AG09309 (cell line): ENCODE measurements around the gene CYBC1.
"Not testable (repeated sequence)": the region's sequence is repeated elsewhere in the genome, so short reads cannot be mapped to it uniquely, and the experiment has no call there.

Experiments used
- DNase-seq: peaks from one replicate; pipeline ENCODE4 v3.0.0-alpha.2; 2010; ENCODE audit warnings: low read depth
- H3K4me3 ChIP-seq: 2 replicates; pipeline ENCODE4 v1.5.1; 2011; ENCODE audit warnings: mild to moderate bottlenecking, low read depth, low read length, moderate library complexity; ENCODE audit not compliant: control insufficient read depth
- CTCF ChIP-seq: IDR thresholded peaks from 2 replicates; pipeline ENCODE4 v1.5.1; 2011; ENCODE audit warnings: mild to moderate bottlenecking, low read depth, low read length, inconsistent platforms; ENCODE audit not compliant: insufficient read depth, control insufficient read depth; ENCODE audit errors: missing control alignments

The CYBC1 gene

GRCh38 chr17:82416264-82416663 is 34.3 kb downstream of the CYBC1 start:
- H3K4me3 ChIP-seq: no peak overlapping the region
- TF ChIP-seq CTCF: no peak
- no peak for DNase-seq

- TF ChIP-seq CTCF: no peak
- no peak for DNase-seq
Measured at GRCh38 chr17:82415786-82416185, 34.8 kb downstream of the CYBC1 start.

GRCh38 chr17:82415336-82415735 is 35.2 kb downstream of the CYBC1 start:
- no peak for TF ChIP-seq CTCF

More at GRCh38 chr17:82415786-82416185, 34.8 kb downstream of the CYBC1 start:
- H3K4me3 ChIP-seq: no peak overlapping the region

GRCh38 chr17:82414548-82415281 is 35.8 kb downstream of the CYBC1 start:
- peak; percentile 79 for TF ChIP-seq CTCF
- no peak for DNase-seq
- no peak overlapping the region for H3K4me3 ChIP-seq

More at GRCh38 chr17:82415336-82415735, 35.2 kb downstream of the CYBC1 start:
- H3K4me3 ChIP-seq: no peak overlapping the region
- DNase-seq: no peak

GRCh38 chr17:82412535-82413520 is 37.7 kb downstream of the CYBC1 start:
- TF ChIP-seq CTCF: no peak
- no peak for DNase-seq
- H3K4me3 ChIP-seq: no peak overlapping the region

GRCh38 chr17:82412081-82412480 is 38.5 kb downstream of the CYBC1 start:
- not testable (repeated sequence) for H3K4me3 ChIP-seq, DNase-seq
